GM21825 (cell line): Measurements from ENCODE around the gene AFF2.
A peak's percentile ranks its signal among the peaks of the same experiment; 100 is the strongest.

ENCODE experiments used
- ATAC-seq: cut with Tn5 transposase; IDR thresholded peaks from one replicate; pipeline ENCODE4 v1.9.1; 2021; ENCODE audit warnings: mild to moderate bottlenecking, moderate library complexity; ENCODE audit not compliant: unreplicated experiment

The AFF2 gene

GRCh38 chrX:148500423-148501385 lies at the start of gene AFF2:
Gene AFF2 (plus strand): TSS chrX:148500617. CDS start chrX:148501098, 481 bp downstream.
- no peak for ATAC-seq

- ATAC-seq = no peak
These were observed 43.1 kb upstream of the AFF2 start for GRCh38 chrX:148457279-148457678.

- ATAC-seq = peak; percentile 95
These were observed 41.1 kb upstream of the AFF2 start for GRCh38 chrX:148459343-148459742.

GRCh38 chrX:148466292-148466691 lies 34.1 kb upstream of the AFF2 start:
- peak; percentile 84 for ATAC-seq

GRCh38 chrX:148470324-148470723 lies 30.1 kb upstream of the AFF2 start:
- ATAC-seq = no peak

- ATAC-seq = no peak
These were observed 26.4 kb upstream of the AFF2 start for GRCh38 chrX:148474030-148474429.

- ATAC-seq = no peak
These were observed 8.4 kb upstream of the AFF2 start for GRCh38 chrX:148492057-148492456.

- ATAC-seq = no peak
These were observed 5.2 kb upstream of the AFF2 start for GRCh38 chrX:148495176-148495575.

GRCh38 chrX:148498067-148498466 lies 2.4 kb upstream of the AFF2 start:
- ATAC-seq = no peak

GRCh38 chrX:148499638-148500422 lies 587 bp upstream of the AFF2 start:
- no peak for ATAC-seq

- ATAC-seq = no peak
These were observed 1.1 kb downstream of the AFF2 start for GRCh38 chrX:148501386-148502066.

- ATAC-seq = no peak
These were observed 4.1 kb downstream of the AFF2 start for GRCh38 chrX:148504506-148504905.

- no peak for ATAC-seq
These were observed 7.0 kb downstream of the AFF2 start for GRCh38 chrX:148507418-148507817.

- no peak for ATAC-seq
These were observed 12.0 kb downstream of the AFF2 start for GRCh38 chrX:148512453-148512852.

GRCh38 chrX:148513661-148514060 lies 13.2 kb downstream of the AFF2 start:
- no peak for ATAC-seq

GRCh38 chrX:148517176-148517575 lies 16.8 kb downstream of the AFF2 start:
- no peak for ATAC-seq

- ATAC-seq = no peak
These were observed 21.6 kb downstream of the AFF2 start for GRCh38 chrX:148522006-148522405.

- no peak for ATAC-seq
These were observed 23.1 kb downstream of the AFF2 start for GRCh38 chrX:148523303-148524080.

- ATAC-seq = peak; percentile 39
These were observed 30.2 kb downstream of the AFF2 start for GRCh38 chrX:148530464-148531077.

- ATAC-seq = no peak
These were observed 33.9 kb downstream of the AFF2 start for GRCh38 chrX:148534291-148534690.
